ENCODE data around the gene ZNF644.

DNA sequence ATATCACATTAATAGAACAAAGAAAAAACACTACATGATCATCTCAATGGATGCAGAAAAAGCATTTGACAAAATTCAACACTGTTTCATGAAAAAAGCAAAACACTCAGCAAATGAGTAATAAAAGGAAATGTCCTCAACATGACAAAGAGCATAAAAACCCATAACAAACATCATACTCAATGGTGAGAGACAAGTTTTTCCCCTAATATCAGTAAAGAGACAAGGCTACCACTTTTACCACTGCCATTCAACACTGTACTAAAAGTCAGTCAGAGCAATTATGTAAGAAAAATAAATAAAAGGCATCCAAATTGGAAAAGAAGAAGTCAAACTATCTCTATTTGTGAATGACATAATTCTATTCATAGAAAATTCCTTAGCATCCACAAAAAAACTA lies 64.3 kb downstream of the ZNF644 start:
- TF ChIP-seq CTCF (IDR thresholded peaks at IDR 0.05; ENCODE audit: insufficient read depth, low read length), result no peak
- TF ChIP-seq REST (IDR thresholded peaks at IDR 0.05; ENCODE audit: insufficient replicate concordance, low read depth), result no peak

All from HL-60 (cell line).